Astrocyte (in vitro differentiated cells and primary cell): ENCODE measurements around the gene HS2ST1.

Source experiments
- EZH2 ChIP-seq: IDR thresholded peaks from 2 replicates; pipeline ENCODE4 v1.6.1; 2012; ENCODE audit warnings: mild to moderate bottlenecking, low read length, inconsistent platforms; ENCODE audit not compliant: insufficient read depth
- TF ChIP-seq, protein P1 (sequence below): IDR thresholded peaks from 2 replicates; pipeline ENCODE4 v1.5.1; 2011; ENCODE audit warnings: low read depth, mild to moderate bottlenecking, inconsistent platforms, low read length, moderate library complexity; ENCODE audit not compliant: insufficient read depth

DNA sequence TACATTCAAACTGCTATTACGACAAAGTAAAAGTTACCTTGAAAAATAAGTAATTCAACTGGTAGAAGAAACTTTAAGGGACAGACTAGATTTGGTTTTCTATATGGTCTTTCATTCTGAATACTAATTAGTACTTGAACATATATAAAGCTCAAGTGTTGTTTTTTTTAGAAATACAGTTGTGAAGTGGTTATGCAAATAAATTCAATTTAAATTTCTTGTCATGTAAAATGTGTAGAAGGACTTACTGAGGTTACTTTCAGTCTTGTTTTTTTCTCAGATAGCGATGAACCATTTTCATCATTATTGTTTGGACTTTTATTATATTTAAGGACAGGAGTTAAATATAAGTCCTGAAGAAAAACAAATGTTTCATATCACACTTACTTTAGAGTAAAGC lies 24.4 kb downstream of the HS2ST1 start:
- TF ChIP-seq, protein P1, sequence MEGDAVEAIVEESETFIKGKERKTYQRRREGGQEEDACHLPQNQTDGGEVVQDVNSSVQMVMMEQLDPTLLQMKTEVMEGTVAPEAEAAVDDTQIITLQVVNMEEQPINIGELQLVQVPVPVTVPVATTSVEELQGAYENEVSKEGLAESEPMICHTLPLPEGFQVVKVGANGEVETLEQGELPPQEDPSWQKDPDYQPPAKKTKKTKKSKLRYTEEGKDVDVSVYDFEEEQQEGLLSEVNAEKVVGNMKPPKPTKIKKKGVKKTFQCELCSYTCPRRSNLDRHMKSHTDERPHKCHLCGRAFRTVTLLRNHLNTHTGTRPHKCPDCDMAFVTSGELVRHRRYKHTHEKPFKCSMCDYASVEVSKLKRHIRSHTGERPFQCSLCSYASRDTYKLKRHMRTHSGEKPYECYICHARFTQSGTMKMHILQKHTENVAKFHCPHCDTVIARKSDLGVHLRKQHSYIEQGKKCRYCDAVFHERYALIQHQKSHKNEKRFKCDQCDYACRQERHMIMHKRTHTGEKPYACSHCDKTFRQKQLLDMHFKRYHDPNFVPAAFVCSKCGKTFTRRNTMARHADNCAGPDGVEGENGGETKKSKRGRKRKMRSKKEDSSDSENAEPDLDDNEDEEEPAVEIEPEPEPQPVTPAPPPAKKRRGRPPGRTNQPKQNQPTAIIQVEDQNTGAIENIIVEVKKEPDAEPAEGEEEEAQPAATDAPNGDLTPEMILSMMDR = no peak
- TF ChIP-seq EZH2 = no peak
